Measurements from ENCODE around the gene SIVA1.

The SIVA1 gene, protein sequence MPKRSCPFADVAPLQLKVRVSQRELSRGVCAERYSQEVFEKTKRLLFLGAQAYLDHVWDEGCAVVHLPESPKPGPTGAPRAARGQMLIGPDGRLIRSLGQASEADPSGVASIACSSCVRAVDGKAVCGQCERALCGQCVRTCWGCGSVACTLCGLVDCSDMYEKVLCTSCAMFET

DNA sequence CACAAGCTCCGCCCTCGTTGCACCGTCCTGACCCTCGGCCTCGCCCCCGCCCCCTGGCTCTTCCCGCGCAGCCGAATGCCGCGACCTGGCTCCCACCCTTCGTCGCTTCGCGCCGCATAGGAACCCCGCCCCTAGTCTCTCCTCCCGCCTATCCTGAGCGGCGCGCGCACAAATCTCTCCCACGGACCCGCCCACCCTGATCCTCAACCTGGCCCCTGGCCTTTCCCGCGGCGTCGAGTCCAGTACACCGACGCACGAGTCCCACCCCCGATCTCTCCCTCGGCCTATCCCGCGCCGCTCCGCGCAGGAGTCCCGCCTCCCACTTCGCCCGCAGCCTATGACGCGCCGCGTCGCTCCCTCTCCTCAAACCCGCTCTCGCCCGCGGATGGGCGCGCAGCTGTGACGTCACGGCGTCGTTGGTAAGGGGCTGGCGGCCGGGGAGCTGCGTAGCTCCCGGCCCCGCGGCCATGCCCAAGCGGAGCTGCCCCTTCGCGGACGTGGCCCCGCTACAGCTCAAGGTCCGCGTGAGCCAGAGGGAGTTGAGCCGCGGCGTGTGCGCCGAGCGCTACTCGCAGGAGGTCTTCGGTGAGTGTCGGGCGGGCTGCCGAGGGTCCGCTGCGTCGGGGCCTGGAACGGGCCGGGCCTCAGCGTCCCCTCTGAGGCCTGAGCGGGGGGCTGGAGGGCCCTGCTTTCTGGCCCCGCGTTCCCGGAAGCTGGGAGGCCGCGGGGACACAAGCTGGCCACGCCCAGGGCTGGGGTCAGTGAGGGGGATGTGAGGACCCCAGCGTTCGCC lies at the start of gene SIVA1:
Gene SIVA1, plus strand, starts transcription at position 413 of the 793 bp plus-strand sequence. Its CDS starts 55 bp downstream, at position 468.
- peak; percentile 96 for DNase-seq (ENCODE audit: low spot score)

DNA sequence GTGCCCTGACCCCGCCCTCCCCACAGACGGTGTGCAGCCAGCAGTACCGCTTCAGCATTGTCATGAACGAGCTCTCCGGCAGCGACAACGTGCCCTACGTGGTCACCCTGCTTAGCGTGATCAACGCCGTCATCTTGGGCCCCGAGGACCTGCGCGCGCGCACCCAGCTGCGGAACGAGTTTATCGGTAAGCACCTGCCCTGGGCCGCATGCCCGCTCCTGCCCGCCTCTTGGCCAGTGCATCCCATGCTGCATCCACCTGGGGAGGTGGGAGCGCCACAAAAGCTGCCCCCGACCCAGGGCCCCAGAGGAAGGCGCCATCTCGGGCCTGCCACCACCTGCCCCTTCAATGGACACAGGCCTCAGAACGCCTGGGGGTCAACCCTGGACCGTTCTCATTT lies 49.7 kb upstream of the SIVA1 start:
- DNase-seq (ENCODE audit: low spot score), result no peak

DNA sequence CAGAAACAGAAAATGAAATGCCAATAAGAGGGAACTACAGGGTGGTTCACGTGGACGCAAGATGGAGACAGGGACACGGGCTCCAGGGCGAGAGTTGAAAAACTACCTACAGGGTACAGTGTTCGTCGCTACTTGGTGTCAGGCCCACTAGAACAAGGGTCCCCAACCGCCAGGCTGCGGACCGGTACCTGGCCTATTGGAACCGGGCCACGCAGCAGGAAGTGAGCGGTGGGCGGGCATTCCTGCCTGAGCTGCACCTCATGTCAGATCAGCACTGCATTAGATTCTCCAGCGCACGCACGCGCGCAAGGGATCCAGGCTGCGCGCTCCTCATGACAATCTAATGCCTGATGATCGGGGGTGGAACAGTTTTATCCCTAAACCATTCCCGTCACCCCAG lies 48.7 kb upstream of the SIVA1 start:
- DNase-seq (ENCODE audit: low spot score), result no peak

DNA sequence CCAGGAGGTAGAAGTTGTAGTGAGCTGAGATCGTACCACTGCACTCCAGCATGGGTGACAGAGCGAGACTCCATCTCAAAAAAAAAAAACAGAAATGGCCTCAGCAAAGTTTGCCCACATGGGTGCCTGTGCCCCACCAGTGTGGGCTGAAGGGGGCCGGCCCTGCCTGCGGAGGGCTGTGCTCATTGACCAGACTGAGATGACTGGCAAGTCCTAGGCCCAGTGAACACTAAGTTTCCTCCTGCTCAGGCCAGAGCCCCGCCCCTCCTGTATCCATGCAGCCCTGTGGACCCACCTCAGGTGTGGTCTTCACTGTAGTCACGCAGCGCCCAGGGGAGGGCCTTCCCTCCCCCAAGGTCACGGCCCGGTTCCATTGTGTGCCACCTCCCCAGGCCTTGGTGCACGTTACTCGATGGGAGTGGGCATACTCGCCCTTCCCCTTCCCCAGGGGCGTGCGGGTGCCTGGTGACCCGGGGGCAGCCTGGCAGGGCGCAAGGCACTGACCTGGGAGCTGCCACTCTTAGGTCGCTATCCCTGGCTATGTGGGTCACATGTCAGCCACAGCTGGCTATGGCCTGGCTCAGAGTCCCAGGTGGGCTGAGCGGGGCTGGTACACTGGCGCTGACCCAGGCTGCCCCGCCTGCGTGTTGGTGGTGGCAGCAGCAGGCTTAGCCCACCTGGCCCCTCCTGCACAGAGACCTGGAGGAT lies 47.5 kb upstream of the SIVA1 start:
- DNase-seq (ENCODE audit: low spot score), result no peak

DNA sequence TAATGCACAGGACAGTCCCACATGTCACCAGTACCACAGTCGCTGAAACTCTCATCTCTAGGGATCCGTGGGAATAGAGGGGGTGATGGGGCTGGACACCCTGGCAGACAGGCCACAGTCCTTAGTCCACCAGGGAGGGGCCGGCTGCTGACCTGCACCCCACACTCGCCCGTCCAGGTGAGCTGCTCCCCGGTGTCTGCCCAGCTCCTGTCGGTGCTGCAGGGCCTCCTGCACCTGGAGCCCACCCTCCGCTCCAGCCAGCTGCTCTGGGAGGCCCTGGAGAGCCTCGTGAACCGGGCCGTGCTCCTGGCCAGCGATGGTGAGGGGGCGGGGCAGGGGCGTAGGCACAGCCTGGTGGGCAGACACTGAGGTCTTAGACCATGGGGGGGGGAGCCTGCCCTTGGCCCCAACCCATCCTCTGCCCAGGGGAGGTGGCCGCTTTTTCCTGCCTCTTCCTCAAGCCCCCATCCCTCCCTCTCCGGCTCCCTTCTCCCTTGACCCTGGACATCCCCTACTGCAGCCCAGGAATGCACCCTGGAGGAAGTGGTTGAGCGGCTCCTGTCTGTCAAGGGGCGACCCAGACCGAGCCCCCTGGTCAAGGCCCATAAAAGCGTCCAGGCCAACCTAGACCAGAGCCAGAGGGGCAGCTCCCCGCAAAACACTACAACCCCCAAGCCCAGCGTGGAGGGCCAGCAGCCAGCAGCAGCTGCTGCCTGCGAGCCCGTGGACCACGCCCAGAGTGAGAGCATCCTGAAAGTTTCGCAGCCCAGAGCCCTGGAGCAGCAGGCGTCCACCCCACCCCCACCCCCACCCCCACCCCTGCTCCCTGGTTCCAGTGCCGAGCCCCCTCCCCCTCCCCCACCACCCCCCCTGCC lies 46.0 kb upstream of the SIVA1 start:
- DNase-seq (ENCODE audit: low spot score), result no peak

DNA sequence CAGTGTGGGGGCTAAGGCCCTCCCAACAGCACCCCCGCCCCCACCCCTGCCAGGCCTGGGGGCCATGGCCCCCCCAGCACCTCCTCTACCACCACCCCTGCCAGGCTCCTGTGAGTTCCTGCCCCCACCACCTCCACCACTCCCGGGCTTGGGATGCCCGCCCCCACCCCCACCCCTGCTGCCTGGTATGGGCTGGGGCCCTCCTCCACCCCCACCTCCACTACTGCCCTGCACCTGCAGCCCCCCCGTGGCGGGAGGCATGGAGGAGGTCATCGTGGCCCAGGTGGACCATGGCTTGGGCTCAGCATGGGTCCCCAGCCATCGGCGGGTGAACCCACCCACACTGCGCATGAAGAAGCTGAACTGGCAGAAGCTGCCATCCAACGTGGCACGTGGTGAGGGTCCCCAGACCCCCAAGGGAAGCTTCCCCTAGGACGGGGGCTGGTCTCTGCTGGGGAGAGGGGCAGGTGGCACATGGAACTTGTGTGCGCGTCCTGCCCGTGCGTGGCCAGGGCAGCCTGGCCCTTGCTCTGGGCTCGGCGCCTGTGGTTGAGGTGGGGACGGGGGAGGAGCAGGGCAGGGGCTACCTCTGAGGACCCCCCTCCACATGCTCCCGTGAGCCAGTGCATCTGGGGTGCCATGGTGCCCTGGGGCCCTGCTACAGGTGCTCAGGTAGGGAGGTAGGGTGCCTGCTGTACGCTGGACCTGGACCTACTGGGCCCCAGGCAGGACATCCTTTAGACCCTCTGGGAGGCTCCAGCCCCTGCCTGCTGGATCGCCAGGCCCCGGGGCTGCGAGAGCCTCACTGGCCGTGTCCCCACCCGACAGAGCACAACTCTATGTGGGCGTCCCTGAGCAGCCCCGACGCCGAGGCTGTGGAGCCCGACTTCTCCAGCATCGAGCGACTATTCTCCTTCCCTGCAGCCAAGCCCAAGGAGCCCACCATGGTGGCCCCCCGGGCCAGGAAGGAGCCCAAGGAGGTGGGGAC lies 45.0 kb upstream of the SIVA1 start:
- no peak for DNase-seq (ENCODE audit: low spot score)

DNA sequence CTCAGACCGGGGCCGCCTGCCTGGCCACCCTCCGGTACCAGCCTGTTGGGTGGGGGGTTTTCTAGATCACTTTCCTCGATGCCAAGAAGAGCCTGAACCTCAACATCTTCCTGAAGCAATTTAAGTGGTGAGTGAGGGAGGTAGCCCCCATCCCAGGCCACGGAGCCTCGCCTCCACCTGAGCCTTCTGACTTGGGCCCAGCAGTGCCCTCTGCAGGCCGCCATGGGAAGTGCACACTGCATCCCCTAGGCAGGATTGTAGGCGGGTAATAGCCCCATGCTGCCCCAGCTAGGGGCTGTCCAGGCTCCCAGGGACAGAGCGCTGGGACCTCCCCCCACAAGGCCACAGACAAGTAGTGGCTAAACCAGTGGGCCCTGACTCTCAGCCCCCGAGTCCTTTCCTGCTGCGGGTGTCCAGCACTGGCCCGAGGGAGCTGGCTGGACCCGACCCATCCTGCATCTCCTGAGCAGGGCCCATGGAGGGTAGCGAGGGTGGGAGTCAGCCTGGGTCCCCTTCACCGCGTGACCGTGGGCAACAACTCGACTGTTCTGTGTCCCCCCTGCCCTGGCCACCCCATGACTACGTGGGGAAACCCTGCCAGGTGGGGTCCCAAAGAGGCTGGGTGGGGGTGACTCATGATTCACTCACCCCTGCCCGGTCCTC lies 44.2 kb upstream of the SIVA1 start:
- peak; percentile 75 for DNase-seq (ENCODE audit: low spot score)

DNA sequence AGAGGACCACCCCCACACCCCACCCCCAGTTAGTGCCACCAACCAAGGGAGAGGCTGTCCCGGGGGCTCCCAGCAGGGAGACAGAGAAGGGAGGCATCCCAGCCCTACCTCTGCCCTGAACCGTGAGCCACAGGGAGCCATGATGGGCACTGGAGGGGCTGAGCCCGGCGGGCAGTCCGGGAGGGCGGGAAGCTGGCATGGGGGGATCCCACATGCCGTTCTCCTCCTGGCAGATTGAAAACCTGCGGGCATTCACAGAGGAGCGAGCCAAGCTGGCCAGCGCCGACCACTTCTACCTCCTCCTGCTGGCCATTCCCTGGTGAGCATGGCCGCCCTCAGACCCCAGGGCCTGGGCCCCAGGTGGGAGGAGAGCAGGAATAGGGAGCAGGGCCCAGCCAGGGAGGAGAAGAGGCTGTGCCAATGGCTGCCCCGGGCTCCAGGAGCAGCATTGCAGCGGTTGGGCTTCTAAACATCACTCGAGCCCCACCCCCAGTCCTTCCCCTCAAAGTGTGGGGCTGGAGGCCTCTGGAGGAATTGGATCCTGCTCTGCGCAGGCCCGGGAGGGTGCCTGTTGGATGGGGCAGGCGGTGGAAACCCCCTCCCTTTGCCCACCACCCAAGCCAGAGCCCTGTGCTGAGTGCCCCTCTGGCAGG lies 43.4 kb upstream of the SIVA1 start:
- DNase-seq (ENCODE audit: low spot score), result no peak

DNA sequence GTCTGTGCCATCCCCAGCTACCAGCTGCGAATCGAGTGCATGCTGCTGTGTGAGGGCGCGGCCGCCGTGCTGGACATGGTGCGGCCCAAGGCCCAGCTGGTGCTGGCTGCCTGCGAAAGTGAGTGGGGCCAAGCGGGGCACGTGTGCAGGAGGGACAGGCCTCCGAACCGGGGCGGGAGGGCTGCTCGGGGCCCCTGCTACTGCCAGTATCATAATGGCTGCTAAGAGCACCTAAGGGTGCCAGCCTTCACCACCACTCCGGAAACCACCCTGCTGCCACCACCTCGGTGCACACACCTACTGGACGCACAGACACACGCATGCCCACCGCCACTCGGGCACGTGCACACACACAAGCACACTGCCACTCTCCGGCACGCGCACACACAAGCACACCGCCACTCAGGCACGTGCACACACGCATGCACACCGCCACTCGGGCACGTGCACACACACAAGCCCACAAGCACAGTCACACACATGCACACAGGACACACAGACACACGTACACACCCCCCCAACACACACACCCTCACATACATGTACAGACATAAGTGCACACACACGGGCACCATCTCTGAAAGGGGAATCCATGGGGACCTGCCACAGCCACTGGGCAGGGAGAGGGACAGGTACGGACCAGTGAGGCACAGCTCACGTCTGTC lies 42.7 kb upstream of the SIVA1 start:
- DNase-seq (ENCODE audit: low spot score), result no peak

DNA sequence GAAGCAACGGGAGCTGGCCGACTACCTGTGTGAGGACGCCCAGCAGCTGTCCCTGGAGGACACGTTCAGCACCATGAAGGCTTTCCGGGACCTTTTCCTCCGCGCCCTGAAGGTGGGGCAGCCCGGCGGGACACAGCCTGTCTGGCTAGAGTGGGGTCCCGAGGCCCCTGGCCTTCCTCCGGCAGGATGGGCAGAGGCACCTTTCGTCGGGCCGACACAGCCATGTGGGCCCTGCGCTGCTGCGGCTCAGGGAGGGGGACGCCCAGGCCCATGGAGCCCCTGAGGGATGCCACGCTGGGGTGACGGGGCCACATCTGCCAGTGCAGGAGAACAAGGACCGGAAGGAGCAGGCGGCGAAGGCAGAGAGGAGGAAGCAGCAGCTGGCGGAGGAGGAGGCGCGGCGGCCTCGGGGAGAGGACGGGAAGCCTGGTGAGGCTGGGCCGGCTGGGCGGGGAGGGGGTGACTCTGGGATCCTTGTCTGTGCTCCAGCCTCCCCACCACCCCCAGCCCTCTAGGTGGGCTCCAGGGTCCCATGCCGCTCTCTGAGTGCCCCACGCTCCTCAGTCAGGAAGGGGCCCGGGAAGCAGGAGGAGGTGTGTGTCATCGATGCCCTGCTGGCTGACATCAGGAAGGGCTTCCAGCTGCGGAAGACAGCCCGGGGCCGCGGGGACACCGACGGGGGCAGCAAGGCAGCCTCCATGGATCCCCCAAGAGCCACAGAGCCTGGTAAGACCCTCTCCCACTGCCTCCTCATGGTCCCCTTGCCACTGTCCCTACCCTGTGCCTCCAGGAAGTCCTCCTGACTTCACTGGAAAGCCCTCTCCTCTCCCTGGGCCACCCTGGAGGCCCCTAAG lies 39.8 kb upstream of the SIVA1 start:
- no peak for DNase-seq (ENCODE audit: low spot score)

DNA sequence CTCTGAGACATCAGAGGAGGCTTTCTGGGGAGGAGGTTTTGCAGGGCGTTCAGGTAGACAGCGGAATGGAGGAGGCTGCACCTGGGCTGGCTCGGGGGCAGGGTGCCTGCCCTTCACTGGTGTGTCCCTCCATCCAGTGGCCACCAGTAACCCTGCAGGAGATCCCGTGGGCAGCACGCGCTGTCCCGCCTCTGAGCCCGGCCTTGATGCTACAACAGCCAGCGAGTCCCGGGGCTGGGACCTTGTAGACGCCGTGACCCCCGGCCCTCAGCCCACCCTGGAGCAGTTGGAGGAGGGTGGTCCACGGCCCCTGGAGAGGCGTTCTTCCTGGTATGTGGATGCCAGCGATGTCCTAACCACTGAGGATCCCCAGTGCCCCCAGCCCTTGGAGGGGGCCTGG lies 38.9 kb upstream of the SIVA1 start:
- DNase-seq (ENCODE audit: low spot score), result no peak

DNA sequence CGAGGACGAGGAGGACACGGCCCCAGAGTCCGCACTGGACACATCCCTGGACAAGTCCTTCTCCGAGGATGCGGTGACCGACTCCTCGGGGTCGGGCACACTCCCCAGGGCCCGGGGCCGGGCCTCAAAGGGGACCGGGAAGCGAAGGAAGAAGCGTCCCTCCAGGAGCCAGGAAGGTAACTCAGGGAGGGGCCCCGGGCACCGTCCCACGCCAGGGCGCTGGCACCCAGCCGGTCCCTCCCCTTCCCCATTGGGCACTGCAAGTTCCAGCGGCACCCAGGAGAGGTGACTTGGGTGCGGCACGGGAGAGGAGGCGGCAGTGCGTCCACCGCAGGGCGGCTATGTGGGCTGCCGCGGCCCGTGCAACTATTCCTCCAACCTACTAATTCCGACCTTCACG lies 38.3 kb upstream of the SIVA1 start:
- no peak for DNase-seq (ENCODE audit: low spot score)

DNA sequence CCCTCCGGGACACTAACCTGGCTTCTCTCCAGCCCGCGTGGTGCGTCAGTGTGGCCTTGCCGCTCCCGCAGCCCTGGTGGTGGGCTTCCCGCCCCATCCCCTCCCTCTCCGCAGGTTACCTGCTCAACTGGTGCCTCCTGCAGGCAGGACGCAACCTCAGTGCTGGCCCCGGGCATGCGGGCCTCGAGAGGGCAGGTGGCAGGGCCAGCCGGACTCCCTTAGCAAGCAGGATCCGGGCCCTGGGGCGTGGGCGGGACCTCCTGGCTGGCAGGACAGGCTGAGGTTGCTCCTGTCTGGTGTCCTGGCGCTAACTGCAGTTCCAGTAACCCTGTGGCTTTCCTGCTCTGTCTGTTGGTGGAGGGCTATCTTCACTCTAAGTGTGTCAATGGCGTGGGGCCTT lies 37.5 kb upstream of the SIVA1 start:
- no peak for DNase-seq (ENCODE audit: low spot score)

DNA sequence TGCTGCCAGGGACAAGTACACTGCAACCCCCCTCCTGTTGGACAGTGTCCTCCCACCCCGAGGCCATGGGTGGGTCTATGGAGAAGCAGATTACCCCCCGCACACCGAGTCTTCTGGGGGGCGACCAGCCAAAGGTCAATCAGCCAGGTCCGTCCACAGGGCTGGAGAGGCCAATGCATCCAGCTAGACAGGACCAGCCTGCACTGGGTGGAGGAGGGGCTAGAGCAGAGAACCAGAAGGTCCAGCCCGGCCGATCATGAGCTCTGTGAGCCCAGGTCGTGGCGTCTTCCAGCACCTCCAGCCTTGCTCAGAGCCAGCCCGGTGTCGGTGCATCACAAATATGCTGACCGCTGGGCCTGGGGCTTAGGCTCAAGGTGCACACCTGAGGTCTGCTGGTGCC lies 37.1 kb upstream of the SIVA1 start:
- DNase-seq (ENCODE audit: low spot score), result no peak

DNA sequence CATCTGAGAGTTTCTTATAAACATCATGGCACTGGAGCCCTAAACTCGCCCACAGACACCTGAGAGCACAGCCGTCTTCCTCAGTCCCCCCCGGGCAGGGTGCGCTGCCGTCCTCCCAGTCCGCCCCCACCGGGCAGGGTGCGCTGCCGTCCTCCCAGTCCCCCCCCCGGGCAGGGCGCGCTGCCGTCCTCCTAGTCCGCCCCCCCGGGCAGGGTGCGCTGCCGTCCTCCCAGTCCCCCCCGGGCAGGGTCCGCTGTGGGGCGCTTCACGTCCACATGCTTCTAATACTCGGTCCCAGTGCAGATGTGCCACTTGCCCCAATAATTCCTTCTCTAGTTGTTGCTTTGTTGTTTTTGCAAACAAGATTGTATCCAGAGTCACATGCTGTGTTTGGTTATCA lies 35.8 kb upstream of the SIVA1 start:
- DNase-seq (ENCODE audit: low spot score), result no peak

DNA sequence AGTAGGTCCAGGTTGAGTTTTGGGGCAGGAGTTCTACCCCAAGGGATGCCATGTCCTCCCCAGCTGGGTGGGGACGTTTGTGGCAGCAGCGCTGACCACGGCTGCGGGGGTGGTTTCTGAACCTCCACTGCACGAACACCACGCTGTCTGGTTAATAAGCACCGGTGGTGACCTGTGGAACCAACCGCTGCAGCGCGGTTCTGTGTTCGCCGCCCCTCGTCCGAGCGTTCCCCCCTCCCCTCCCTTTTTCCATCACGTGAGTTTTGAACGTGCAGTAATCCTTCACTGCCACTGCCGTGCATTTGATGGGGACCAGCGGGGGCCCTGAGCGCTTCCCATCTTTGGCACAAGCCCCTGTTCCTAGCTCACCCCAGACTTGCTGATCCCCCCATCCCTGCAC lies 35.3 kb upstream of the SIVA1 start:
- DNase-seq (ENCODE audit: low spot score), result no peak

DNA sequence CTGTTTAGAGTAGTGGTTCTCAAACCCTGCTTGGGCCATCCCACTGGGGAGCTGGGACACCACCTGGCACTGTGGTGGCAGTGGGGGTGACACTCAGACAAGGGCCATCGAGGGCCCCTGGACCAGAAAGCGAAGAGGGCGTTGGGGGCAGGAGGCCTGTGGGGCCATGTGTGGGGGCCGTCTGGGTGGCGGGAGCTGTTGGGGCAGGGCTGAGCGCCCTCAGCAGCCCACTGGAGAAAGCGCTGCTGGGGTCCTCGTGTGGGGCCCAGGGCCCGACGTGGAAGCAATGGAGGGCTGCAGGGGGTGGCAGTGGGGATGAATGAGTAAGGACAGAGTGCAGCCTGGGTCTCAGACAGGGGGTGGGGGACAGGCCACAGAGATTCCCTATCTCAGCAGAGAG lies 34.8 kb upstream of the SIVA1 start:
- DNase-seq (ENCODE audit: low spot score), result no peak

DNA sequence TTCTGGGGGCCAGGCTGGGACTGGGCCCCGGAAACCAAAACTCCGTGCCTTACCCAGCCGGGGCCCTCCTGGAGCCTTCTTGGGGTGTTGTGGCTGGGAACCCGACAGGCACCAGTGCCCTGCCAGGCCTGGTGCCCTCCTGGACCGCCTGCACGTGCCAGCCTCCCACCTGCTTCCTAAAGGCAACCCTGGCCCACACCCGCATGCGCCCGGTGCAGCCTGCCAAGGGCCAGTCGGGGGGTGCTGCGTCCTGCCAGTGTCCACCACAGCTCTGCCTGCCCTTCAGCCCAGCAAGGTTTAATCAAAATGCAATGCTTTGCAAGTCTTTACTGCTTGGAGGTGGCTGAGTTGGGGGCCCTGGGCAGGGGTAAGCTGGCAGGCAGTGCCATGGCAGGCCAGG lies 34.1 kb upstream of the SIVA1 start:
- no peak for DNase-seq (ENCODE audit: low spot score)

DNA sequence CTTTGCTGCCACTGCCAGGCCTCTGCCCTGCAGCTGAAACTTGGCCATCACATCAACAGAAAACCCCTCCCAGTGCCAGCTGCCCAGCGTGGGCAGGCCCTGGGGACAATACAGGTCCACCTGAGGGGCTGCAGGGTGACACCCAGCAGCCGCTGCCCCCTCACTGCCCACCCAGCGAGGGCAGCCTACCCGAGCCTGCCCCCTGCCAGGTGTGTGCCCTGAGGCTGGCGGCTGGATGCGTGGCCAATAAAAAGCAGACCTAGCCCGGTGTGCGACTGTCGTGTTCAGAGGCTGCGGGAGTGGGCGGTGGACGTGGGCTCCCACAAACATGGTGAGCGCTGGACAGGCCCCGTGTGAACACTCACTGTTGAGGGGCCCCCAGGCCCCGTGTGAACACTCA lies 33.6 kb upstream of the SIVA1 start:
- DNase-seq (ENCODE audit: low spot score), result no peak
